NCI-H510A treated with DMSO at 0.1 percent for 48 hours (cell line): ENCODE results near the gene LDB2.

Experiments used
- DNase-seq: peaks from one replicate; lab custom pipeline; 2025; lab: John Stamatoyannopoulos, UW

The LDB2 gene

DNA sequence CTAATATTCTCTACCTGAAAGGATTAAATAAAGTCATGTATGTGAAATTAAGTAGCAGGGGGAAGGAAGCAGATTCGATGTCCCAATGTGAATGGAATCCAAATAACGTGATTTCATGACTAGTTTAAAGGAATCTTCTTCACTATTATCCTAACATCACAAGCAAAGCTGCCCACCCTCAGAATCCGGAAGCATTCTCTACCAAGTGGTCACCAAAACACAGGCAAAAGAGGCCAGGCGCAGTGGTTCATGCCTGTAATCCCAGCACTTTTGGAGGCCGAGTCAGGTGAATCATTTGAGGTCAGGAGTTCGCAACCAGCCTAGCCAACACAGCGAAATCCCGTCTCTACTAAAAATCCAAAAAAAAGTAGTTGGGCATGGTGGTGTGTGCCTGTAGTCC, 212.9 kb downstream of the LDB2 start:
- DNase-seq: no peak

DNA sequence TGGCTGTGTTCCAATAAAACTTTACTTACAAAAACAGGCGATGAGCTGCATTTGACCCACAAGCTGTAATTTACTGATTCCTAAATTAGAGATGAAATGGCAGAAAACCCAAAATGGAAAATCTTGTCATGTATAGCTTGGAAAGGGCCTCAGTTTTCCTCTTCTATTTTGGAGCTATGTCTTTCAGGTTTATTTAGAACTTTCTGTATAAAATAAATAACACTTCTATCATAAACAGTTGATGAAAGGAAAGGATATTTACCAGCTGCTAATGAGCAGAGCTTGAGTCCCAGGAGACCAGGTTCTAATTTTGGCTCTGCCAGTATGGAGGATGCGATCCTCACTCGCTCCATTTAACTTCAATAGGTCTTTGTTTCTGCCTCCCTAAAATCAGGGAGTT, 213.5 kb downstream of the LDB2 start:
- DNase-seq: no peak

DNA sequence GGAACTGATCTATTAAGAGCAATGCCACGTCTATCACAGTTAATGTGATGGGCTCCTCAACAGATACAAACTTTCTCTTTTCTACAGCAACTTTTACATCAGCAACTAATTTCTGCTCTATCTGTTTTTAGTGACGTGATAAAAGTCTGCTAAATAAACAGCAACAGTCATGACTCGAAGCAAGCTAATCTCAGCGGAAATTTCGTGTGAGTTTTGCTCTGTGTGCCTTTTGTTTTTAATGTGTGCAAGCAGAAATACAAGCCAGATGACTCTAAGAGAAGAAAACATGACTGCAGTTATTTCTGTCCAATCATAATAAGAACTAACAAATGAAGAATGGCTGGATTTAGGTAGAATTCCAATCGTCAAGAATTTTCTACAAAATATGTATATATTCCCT, 214.3 kb downstream of the LDB2 start:
- no peak for DNase-seq

DNA sequence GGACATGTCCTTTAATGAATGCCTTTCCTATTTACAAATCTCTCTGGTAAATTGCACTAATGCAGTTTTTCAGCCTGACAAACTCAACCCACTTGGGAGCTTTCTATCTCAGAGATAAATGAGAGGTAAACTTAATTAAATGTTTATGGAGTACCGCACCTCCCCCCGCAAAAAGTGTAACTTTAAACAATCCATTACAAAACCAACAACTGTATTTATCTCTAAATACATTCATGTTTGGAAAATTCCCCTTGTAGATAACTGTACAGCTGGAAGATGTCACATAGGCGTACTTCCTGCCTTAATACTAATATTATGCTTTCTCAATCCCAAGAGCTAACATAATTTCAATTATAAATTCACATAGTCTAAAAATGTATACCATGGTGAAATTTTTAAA, 215.5 kb downstream of the LDB2 start:
- no peak for DNase-seq

DNA sequence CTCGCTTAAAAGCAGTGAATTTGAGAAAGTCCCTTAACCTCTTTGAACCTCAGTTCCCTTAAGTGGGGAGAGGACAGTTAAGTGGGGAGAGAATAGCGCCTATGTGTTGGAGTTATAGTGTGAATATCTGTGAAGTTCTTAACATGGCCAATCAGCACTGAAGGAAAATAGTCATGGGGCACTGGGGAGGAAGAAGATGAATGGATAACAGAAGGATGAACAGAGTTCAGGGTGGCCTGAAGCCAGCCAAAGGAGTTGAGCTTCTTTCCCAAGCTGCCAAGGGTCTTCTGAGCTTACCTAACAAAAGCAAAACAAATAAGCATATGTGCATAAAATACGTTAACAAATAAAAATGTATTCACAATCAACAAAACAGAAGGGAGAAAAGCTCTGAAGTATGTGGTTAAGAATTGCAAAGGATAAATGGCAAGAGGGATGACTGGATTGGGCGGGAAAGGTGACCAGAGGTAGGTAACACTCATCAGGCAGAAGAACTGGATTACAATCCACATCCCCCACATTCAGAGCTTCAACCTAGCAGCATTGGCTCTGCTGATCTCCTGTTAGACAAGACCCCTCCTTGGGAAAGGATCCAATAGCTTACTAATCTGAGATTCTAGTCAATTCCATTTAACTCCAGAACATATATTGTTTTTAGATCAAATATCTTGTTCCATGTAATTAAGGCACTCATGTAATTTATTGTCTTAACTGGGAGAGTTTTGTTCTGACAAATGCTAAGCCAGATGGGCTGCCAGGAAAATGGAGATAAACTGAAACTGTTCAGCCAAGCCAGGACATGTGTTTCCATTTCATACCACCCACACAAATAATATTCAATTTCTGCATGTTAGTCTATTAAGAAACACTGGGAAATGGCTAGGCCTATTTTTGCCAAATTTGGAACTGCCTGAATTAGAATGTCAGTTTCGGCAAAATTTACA, 221.2 kb downstream of the LDB2 start:
- no peak for DNase-seq

DNA sequence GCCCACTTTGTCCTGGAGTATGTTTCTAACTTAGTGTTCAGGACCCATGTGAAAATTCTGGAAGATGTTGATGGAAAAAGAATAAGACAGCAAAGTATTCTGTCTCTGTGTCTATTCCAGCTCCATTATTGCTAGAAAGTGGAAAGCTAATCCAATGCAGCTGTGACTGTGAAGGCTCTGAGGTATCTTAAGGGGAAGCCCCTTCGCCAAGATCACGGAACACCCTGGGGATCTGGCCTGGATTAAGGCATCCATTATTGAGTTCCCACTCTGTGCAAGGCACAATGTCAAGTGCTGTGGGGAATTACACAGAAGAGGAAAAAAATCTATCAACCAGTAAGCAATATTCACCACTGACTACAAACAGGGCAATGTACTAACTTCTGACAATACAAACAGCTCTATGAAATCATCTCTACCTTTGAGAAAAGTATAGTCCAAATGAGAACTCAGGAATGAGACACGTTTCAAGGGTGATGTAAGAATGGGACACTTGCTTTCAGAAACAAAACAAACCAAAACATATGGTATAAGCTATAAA, 222.1 kb downstream of the LDB2 start:
- DNase-seq: no peak

DNA sequence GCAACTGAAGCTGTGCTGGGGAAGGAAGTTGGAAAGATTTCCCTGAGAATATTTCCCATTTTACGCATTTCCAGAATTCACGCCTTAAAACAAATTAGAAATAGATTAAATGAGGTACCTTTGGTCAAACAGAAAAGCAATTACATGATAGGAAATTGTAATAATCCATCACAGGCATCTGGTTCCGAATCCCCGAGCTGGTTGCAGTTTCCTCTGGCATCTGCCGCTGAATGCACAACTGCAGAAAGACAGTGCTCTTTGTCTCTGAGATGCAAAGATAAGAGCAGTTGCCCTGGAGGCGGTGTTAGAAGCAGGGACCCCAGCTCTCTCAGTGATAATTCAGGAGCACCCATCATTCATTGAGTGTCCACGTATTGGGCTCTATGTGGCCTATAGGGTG, 224.4 kb downstream of the LDB2 start:
- no peak for DNase-seq

DNA sequence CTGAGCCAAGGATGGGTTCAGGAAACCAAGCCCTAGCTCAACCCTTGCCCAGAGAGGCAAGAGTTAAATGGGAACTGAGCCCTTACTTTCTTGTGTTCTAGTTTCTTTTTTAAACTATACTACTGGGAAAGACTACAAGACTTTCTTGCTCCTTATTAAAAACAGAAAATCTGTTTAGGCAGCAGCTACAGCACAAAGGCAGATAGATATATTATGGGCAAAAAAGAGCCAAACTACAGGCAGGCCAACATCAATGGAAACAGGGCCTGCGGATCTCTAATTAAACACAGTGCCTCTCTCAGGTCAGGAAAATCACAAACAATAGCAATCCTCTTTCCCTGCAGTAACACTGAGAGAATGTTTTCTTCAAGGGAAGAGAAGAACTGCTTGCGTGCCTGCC, 226.0 kb downstream of the LDB2 start:
- no peak for DNase-seq

DNA sequence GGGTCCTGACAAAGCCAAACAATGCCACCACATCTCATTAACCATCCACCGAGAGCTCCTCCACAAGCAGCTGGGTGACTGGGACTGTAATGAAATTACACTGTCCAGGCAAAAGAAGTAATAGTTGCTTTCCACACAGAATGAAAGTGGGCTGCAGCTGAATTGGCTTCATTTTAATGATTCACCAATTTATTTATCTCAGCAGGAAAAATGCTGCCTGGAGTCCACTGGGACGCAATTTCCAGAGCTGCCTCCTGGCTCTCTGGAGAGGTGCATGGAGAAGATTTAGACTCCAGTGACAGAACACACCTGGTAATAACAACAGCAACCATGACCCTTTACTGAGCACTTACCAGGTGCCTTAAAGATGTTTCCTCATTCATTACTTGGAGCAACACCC, 226.7 kb downstream of the LDB2 start:
- DNase-seq: no peak

DNA sequence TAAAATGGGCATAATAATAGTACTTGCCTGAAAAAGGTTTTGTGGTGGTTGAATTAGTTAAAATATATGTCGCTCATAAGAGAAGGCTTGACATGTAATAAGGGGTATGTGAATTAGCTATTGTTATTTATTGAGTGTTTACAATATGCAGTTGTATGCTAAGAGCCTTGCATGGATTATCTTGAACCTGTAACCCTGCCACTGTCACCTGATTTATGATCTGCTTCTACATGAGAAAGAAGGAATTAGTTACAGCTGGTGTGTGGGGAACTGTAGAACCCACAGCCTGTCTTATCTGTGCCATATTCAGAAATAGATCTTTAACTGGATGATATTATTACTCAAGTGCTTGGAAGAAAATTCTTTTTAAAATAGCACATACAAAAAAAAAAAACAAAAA, 227.7 kb downstream of the LDB2 start:
- no peak for DNase-seq

DNA sequence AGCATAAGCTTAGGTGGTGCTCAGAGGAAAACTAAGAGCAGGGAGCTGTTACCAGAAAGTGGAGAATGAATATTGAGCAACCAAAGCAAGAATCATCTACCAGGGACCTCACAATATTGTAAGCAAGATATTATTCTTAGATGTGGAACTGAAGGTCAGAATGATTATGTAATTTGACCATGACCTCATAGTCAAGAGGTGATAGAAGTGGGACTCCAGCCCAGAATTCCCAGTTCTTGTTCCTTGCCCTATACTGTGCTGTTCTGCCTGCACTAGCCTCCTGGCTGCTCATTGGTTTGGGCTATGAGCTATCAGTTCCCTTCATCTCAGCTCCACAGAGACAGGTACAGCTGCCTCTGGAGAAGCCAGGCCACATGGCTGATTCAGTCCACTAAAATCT, 229.4 kb downstream of the LDB2 start:
- no peak for DNase-seq

DNA sequence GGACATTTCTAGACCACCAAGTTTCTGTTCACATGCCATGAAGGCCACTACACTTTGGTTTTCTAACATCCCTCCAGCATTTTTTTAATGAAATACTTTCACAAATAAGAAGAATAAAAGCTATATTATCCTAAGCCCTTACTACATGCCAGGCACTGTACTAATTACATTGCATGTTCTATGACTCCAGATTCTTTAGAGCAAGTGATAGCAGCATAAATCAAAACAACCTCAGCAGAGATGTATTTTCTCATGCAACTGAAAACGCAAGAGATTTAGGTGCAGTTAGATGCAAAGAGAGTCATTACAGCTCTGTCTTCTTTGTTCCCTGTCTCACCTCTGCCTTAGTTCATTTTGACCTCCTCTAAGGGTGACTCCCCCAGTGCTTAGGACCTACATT, 230.0 kb downstream of the LDB2 start:
- no peak for DNase-seq

DNA sequence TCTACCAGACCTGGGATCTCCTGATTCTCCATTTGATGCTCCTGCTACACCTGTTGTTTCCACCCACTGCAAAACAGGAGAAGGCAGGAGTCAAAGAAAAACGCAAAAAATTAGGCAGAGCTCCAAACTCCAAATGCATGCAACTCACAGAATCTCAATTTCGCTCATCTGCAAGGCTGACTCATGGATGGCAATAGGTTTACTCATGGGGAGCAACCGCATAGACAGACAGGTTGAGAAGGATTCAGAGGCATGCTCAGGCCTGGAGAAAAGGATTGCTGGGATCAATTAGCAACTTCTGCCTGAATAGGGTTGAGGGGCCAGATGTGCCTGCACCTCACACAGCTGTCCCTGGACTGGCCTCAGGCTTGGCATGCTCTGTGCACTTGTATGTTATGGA, 231.0 kb downstream of the LDB2 start:
- DNase-seq: no peak

DNA sequence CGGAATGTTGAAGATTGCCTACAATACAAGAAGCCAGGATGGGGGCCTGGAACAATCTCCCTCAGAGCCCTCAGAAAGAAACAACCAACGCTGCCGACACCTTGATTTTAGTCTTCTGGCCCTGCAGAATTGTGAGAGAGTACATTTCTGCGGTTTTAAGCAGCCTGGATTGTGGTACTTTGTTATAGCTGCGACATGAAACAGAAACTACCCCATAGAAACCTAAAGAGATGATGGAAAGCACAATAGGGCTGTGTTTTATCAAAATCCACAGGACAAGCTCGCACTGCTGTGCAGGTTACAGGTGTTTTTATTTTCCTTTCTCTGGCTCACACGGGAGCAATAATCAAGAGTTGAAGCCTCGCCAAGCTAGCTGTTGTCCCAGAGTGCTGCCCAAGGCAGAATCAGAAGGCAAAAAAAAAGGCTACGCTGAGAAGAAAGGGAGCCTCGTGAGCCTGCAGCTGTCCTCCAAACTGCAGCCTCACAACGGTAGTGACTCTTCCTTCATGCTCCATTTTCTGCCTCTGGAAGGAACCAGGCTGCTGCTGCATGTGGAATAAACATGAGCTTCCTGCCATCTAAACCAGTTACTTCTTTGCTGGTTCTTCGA, 232.4 kb downstream of the LDB2 start:
- no peak for DNase-seq

DNA sequence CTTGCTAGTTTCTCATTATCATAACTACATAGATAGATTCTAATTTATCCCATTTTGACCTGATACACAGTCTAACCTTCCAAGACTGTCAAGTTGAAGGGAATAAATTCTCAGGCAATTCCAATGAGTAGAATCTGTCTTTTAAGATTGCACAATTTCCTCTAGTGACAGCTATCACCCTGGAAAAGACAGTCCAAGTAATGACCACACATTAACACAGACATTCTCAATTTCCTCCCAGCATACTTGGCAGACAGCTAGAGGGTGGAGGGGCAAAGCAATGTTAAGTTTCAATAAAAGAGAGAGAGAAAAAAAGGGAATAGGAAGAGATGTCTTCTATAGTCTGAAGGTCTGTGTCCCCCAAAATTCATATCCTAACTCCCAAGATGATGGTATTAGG, 234.7 kb downstream of the LDB2 start:
- no peak for DNase-seq

DNA sequence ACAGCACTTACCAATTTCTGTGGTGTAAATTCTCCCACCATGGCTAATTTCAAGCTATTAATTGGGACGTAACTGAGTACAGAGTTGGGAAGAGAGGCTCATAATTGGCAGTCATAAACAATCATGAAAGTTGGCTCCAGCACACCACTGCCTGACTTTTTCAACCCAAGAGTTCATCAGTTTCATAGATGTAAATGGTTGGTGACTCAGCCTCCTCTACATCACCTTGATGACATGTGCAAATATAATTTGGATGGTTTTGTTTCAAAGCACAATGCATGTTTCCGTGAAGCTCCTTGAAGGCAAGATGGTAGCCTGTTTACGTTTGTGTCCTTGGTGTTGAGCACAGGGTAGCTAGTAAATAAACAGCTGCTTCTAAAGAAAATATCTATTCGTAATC, 235.1 kb downstream of the LDB2 start:
- no peak for DNase-seq

DNA sequence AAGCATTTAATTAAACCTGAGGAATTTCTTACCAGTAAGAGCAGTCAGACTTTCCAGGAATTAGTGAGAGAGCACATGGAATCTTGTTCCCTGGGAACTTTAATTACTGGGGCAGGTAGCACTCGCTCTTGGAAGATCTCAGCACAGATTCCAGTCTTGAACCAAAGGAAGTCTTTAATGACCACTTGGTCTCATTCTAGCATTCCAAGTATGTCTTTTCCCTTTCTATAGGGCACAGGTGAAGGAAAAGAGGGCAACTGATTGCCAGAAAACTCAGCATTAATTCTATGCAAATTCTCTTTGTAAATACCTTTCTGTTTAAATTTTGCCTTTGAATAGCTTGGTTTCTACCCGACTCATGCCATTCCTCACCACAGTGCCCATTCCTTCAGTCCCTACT, 236.6 kb downstream of the LDB2 start:
- DNase-seq: no peak

DNA sequence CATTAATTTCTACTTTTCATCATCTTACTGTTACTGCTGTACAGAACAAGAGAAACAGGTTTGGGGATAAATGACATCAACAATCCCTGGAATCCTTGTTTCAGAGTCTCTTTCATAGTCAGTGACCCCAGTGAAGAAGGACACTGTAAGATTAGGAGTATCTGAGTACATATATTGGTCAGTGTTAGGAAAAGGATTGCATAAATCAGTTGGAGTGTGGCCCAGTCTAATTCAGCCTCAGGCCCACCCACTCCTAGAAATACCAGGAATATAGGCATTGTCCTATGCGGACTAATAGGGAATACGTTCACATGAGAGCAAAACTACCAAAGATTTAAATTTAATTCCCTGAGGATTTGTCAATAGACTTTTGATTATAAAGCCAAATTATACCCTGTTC, 237.8 kb downstream of the LDB2 start:
- DNase-seq: no peak

DNA sequence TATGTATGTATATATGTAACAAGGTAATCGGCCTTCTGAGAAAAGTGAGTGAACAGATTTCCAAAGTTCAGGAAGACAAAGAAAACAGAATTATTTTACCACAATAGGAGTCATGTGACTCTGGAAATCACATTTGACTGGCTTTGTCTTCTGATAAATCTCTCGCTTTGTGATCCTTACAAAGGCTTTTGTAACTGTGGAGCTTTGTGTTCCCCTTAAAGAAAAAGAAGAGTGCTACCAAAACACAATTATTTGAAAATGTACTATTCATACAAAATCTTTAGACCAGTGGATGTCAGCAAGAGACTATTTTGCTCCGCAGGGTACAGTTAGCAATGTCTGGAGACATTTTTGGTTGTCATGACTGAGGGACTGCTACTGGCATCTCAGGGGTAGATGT, 238.8 kb downstream of the LDB2 start:
- no peak for DNase-seq

DNA sequence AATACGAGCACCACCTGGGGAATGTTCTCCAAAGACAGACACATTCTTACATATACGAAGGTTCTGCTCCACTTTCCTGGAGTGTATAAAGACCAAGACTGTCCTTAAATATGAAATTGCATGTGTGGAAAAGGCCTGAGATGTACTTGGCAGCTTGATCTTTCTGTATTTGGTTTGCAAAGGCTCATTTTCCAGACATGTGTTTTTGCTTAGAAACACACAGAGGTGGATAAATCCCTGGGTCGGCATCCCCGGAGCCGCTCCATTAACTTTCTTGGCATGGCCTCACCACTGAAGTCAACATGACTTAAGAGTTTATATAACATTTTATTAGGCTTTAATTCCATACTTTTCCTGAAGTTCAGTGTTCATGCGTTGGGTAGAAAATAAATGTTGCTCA, 239.4 kb downstream of the LDB2 start:
- no peak for DNase-seq

DNA sequence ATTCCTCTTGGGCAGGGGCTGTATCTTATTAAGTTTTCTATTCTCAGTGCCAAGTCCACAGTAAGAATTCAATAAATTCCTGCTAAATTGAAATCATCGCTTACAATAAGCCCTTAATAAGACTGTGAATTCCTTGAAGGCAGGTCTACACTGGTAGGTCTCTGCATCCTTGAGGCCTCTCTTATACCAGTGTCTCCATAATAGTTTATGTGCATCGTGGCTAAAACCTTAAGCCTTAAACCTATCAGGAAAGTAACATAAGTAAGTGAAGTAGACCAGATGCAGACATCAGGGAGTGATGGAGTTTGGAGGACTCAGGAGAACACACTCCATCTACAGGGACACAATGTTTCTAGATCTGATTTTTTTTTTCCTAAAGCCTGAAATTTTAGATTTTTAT, 240.3 kb downstream of the LDB2 start:
- no peak for DNase-seq

DNA sequence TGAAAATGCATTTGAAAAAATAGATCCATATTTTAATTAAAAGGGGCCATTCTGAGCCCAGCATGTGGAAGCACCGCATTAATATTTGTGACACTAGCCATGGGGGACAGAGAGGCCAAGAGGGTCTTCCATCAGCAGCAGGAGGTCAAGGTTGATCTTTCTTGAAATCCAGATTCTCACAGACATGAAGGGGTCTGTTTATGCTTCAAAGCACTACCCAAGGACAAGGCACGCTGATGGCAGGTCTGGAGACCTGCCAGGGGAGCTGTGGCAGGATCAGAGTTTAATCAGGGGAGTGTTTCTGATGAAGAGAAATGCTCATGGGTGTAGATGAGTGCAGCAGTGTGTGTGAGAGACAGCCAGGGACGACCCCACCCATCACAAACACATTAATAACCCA, 243.3 kb downstream of the LDB2 start:
- DNase-seq: no peak

DNA sequence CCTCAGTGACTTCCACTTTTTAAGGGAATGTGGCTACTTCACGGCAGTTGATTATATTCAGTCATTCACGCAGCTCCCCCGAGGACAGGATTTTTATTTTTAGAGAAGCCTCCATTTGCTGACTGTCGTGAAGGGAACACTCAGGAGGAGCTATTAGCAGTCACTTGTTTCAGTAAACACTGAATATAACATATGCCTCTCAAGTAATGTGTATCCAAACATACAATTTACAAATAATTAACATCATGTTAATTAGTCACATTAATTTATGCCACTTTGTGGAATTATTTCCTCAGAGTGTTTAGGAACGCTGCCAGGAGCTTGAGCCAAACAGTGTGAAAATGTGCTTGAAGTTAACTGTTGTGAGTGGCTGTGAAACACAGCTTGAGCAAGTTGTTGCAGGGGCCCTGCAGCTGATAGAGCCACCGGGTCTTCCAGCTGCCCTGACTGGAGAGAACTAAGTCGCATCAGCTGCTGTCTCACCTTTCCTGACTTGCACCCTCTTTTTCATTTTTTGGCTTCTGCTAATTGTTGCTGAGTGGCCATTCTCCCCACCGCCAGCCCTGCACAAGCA, 245.6 kb downstream of the LDB2 start:
- no peak for DNase-seq
